ENCODE measurements around the gene ADCY2.

DNA sequence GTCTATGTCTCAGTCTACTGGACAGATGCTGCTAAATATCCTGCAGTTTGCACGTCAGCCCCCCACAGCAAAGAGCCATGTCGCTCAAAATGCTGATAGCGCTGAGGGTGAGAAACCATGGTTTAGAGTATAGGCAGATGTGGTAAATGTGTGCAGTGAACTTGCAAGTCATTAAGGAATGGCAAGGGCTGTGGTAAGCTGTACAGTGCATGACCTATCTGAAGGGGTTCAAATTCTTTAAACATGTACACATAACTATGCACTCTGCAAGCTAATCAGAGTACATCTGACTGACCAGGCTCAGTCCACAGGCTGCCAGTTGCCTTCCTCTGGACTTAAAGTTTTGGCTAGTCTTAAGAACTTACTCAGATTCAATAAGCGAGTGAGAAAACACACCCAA, 284.3 kb downstream of the ADCY2 start:
- TF ChIP-seq, protein P1, sequence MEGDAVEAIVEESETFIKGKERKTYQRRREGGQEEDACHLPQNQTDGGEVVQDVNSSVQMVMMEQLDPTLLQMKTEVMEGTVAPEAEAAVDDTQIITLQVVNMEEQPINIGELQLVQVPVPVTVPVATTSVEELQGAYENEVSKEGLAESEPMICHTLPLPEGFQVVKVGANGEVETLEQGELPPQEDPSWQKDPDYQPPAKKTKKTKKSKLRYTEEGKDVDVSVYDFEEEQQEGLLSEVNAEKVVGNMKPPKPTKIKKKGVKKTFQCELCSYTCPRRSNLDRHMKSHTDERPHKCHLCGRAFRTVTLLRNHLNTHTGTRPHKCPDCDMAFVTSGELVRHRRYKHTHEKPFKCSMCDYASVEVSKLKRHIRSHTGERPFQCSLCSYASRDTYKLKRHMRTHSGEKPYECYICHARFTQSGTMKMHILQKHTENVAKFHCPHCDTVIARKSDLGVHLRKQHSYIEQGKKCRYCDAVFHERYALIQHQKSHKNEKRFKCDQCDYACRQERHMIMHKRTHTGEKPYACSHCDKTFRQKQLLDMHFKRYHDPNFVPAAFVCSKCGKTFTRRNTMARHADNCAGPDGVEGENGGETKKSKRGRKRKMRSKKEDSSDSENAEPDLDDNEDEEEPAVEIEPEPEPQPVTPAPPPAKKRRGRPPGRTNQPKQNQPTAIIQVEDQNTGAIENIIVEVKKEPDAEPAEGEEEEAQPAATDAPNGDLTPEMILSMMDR (IDR thresholded peaks at IDR 0.05) = no peak
- TF ChIP-seq EP300 (IDR thresholded peaks at IDR 0.05) = no peak
